Measurements from ENCODE around the gene DNAJC16.

DNA sequence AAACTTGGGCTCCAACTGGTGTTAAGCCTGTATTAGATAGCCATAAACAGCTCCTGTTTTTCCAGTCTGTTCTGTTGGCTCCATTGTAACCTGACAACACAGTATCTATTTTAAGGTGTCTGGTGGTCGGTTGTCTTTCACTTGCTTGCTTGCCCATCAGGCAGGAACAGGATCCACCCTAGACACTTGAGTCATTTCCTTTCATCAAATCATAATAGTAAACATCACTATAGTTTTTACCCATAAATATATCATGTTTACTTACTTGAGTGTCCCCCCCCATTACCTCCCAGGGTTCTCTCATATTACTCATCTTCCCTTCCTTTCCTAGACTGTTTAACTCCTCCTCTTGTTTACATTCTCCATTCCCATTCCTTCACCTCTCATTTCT, 93.5 kb downstream of the DNAJC16 start:
- no peak for TF ChIP-seq POLR2A (IDR thresholded peaks at IDR 0.05; ENCODE audit: extremely low read depth, insufficient read length)
- TF ChIP-seq, protein P1, sequence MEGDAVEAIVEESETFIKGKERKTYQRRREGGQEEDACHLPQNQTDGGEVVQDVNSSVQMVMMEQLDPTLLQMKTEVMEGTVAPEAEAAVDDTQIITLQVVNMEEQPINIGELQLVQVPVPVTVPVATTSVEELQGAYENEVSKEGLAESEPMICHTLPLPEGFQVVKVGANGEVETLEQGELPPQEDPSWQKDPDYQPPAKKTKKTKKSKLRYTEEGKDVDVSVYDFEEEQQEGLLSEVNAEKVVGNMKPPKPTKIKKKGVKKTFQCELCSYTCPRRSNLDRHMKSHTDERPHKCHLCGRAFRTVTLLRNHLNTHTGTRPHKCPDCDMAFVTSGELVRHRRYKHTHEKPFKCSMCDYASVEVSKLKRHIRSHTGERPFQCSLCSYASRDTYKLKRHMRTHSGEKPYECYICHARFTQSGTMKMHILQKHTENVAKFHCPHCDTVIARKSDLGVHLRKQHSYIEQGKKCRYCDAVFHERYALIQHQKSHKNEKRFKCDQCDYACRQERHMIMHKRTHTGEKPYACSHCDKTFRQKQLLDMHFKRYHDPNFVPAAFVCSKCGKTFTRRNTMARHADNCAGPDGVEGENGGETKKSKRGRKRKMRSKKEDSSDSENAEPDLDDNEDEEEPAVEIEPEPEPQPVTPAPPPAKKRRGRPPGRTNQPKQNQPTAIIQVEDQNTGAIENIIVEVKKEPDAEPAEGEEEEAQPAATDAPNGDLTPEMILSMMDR (IDR thresholded peaks at IDR 0.05; ENCODE audit: low read depth, low read length): no peak
- TF ChIP-seq, protein P2, sequence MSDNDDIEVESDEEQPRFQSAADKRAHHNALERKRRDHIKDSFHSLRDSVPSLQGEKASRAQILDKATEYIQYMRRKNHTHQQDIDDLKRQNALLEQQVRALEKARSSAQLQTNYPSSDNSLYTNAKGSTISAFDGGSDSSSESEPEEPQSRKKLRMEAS (IDR thresholded peaks at IDR 0.05; ENCODE audit: low read depth, low read length): no peak
- no peak for TF ChIP-seq MYC (IDR thresholded peaks at IDR 0.05; ENCODE audit: low read depth, low read length)

All from NB4 (cell line).